Measurements from ENCODE around the gene CHD5.
A peak's percentile ranks its signal among the peaks of the same experiment; 100 is the strongest.

CHD5 gene

GRCh38 chr1:6130596-6130995 is 49.5 kb downstream of the CHD5 start:
- no peak for DNase-seq (ENCODE audit: low spot score)

- no peak for DNase-seq (ENCODE audit: low spot score)
Measured at GRCh38 chr1:6130036-6130435, 50.1 kb downstream of the CHD5 start.

- DNase-seq (ENCODE audit: low spot score): no peak
Measured at GRCh38 chr1:6129313-6129712, 50.8 kb downstream of the CHD5 start.

GRCh38 chr1:6128276-6129081 is 51.6 kb downstream of the CHD5 start:
- DNase-seq (ENCODE audit: low spot score): no peak

GRCh38 chr1:6127587-6128163 is 52.4 kb downstream of the CHD5 start:
- peak; percentile 82 for DNase-seq (ENCODE audit: low spot score)

- DNase-seq (ENCODE audit: low spot score): no peak
Measured at GRCh38 chr1:6126521-6127067, 53.5 kb downstream of the CHD5 start.

GRCh38 chr1:6126028-6126427 is 54.1 kb downstream of the CHD5 start:
- no peak for DNase-seq (ENCODE audit: low spot score)

- no peak for DNase-seq (ENCODE audit: low spot score)
Measured at GRCh38 chr1:6125366-6125765, 54.8 kb downstream of the CHD5 start.

GRCh38 chr1:6124746-6125365 is 55.3 kb downstream of the CHD5 start:
- DNase-seq (ENCODE audit: low spot score): no peak

GRCh38 chr1:6124341-6124740 is 55.8 kb downstream of the CHD5 start:
- DNase-seq (ENCODE audit: low spot score): no peak

- DNase-seq (ENCODE audit: low spot score): no peak
Measured at GRCh38 chr1:6123816-6124215, 56.3 kb downstream of the CHD5 start.

GRCh38 chr1:6123083-6123482 is 57.0 kb downstream of the CHD5 start:
- no peak for DNase-seq (ENCODE audit: low spot score)

GRCh38 chr1:6121651-6122370 is 58.3 kb downstream of the CHD5 start:
- no peak for DNase-seq (ENCODE audit: low spot score)

- DNase-seq (ENCODE audit: low spot score): no peak
Measured at GRCh38 chr1:6121021-6121421, 59.1 kb downstream of the CHD5 start.

GRCh38 chr1:6118415-6118814 is 61.7 kb downstream of the CHD5 start:
- DNase-seq (ENCODE audit: low spot score): no peak

GRCh38 chr1:6117624-6118023 is 62.5 kb downstream of the CHD5 start:
- no peak for DNase-seq (ENCODE audit: low spot score)

- no peak for DNase-seq (ENCODE audit: low spot score)
Measured at GRCh38 chr1:6117064-6117463, 63.1 kb downstream of the CHD5 start.

GRCh38 chr1:6116137-6116536 is 64.0 kb downstream of the CHD5 start:
- DNase-seq (ENCODE audit: low spot score): no peak

GRCh38 chr1:6113745-6114144 is 66.4 kb downstream of the CHD5 start:
- DNase-seq (ENCODE audit: low spot score): no peak

GRCh38 chr1:6113116-6113515 is 67.0 kb downstream of the CHD5 start:
- DNase-seq (ENCODE audit: low spot score): no peak

- DNase-seq (ENCODE audit: low spot score): no peak
Measured at GRCh38 chr1:6112690-6113005, 67.5 kb downstream of the CHD5 start.

GRCh38 chr1:6111991-6112689 is 68.0 kb downstream of the CHD5 start:
- no peak for DNase-seq (ENCODE audit: low spot score)
